ENCODE measurements around the gene BLACAT1.

DNA sequence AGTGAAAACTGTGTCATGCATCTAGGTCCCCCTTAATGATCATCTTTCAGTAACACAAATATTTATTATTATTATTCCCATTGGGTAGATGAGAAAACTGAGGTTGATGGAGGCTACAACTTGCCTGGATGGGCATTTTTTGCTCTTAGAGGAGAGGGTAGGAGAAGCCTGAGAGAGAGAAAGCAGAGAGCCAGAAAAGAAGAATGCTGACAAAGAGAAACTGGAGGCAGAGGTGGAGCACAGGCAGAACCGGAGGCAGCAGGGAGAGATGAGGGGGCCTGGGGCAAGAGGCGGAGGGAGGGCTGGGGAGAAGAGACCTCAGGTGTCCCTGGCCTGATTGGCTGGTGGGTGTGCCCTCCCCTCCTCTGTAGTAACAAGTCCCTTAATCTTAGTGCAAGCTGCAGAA lies 4.1 kb downstream of the BLACAT1 start:
- TF ChIP-seq, protein P1, sequence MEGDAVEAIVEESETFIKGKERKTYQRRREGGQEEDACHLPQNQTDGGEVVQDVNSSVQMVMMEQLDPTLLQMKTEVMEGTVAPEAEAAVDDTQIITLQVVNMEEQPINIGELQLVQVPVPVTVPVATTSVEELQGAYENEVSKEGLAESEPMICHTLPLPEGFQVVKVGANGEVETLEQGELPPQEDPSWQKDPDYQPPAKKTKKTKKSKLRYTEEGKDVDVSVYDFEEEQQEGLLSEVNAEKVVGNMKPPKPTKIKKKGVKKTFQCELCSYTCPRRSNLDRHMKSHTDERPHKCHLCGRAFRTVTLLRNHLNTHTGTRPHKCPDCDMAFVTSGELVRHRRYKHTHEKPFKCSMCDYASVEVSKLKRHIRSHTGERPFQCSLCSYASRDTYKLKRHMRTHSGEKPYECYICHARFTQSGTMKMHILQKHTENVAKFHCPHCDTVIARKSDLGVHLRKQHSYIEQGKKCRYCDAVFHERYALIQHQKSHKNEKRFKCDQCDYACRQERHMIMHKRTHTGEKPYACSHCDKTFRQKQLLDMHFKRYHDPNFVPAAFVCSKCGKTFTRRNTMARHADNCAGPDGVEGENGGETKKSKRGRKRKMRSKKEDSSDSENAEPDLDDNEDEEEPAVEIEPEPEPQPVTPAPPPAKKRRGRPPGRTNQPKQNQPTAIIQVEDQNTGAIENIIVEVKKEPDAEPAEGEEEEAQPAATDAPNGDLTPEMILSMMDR (IDR thresholded peaks at IDR 0.05; ENCODE audit: low read length), result no peak
- no peak for TF ChIP-seq EZH2 (optimal IDR thresholded peaks at IDR 0.05; ENCODE audit: low read depth, low read length)
- no peak for TF ChIP-seq EZH2phosphoT487 (IDR thresholded peaks at IDR 0.05; ENCODE audit: low read length)
